GM12874 (cell line): Measurements from ENCODE around the gene PTPRS.

Experiments used
- TF ChIP-seq, protein P1 (sequence below): IDR thresholded peaks from 2 replicates; pipeline ENCODE4 v1.5.1; 2011; ENCODE audit warnings: low read depth, mild to moderate bottlenecking, control low read depth, low read length, moderate library complexity; ENCODE audit not compliant: insufficient read depth

PTPRS gene

DNA sequence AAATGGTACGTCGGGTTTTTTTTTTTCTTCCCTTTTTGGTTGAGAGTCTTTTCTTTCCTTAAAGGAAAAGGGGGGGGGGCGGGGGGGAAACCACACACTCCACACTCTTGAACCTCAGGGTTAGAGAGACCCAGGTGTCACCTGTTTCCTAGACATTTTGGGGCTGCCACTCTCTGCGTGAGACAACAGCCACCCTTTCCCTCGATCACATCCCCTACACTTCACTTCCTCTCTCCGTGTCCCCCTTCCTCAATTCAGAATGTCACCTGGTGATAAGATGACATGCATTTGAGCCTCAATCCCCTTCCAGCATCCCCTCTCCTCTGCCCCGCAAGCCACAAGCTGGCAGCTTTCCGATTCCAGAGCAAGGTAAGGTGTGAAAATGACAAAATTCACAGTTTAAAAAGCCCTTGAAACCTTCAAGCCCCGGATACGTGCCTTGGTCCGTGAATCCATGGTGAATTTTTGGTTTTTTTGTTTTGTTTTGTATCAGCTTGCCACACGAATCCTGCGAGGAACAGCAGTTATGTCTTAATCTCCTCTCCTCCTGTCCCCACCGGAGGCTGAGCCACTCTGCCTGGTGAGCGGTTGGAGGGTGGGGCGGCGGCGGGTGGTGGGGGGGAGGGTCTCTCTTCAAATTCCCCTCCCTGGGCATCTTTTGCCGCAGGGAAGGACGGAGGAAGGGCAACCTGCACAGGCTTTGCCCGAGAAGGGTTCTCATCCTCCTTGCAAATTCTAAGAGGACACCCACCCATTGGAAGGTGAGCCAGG lies 4.2 kb downstream of the PTPRS start:
- TF ChIP-seq, protein P1, sequence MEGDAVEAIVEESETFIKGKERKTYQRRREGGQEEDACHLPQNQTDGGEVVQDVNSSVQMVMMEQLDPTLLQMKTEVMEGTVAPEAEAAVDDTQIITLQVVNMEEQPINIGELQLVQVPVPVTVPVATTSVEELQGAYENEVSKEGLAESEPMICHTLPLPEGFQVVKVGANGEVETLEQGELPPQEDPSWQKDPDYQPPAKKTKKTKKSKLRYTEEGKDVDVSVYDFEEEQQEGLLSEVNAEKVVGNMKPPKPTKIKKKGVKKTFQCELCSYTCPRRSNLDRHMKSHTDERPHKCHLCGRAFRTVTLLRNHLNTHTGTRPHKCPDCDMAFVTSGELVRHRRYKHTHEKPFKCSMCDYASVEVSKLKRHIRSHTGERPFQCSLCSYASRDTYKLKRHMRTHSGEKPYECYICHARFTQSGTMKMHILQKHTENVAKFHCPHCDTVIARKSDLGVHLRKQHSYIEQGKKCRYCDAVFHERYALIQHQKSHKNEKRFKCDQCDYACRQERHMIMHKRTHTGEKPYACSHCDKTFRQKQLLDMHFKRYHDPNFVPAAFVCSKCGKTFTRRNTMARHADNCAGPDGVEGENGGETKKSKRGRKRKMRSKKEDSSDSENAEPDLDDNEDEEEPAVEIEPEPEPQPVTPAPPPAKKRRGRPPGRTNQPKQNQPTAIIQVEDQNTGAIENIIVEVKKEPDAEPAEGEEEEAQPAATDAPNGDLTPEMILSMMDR, result no peak

DNA sequence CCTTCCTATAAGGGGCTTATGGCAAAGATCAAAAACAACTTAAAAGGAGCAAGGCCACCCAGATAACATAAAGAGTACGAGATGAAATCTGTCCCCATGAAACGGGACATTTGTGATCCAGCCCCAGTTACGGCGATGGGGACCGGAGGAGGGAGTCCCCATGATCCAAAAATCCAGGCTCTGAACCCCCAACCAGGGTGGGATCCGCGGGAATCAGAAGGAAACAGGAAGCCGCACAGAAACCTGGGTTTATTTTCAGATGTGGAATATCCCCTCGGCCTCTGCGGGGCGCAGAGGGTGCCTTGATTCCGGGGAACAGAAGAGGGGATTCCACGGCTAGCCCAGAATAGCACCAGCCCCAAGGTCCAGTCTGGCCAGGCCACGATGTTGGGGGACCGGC lies 5.0 kb downstream of the PTPRS start:
- TF ChIP-seq, protein P1, result no peak

DNA sequence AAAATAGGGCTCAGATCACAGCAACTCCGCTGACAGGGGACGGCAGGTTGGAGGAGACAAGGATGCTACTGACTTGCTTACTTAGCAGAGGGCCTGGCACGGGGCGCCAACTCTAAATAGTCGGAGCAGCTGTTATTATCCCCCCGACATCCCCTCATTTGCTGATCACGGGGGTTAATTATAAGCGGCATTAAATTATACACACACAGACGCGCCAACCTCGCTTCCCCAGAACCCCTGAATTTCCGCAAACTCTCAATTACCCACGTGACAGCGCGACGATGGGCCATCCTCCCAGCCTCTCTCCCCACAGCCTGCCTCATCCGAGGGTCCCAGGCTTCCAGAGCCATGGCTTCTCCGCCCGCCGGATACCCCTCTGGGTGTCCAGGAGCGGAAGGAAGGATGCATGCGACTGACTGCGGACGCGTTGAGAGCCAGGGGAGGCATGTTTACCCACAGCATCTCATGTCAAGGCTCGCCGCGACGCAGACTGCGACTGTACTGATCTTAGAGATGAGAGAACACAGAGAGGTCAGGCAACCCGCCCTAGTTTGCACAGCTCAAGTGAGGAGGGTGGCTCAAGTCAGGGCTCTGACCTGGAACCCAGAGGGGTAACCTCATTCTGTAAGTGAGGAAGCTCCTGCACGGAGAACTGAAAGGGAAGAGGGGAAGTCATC lies 5.7 kb downstream of the PTPRS start:
- TF ChIP-seq, protein P1, result no peak

DNA sequence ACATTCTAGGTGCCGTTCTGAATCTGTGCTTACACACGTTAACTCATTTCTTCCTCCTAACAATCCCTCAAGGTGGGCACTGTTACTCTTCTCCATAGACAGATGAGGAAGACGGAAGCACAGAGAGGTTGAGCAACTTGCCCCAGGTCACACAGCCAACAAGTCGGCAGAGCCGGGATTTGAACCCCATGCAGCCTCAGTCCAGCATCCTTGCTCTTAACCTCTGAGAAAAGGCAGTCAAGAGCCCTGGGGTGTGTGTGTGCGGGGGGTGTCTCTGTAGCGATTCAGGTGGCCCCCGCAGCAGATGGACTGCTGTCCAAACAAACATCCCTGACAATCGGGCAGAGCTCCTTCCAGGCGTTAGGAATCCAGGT lies 6.3 kb downstream of the PTPRS start:
- TF ChIP-seq, protein P1, result no peak

DNA sequence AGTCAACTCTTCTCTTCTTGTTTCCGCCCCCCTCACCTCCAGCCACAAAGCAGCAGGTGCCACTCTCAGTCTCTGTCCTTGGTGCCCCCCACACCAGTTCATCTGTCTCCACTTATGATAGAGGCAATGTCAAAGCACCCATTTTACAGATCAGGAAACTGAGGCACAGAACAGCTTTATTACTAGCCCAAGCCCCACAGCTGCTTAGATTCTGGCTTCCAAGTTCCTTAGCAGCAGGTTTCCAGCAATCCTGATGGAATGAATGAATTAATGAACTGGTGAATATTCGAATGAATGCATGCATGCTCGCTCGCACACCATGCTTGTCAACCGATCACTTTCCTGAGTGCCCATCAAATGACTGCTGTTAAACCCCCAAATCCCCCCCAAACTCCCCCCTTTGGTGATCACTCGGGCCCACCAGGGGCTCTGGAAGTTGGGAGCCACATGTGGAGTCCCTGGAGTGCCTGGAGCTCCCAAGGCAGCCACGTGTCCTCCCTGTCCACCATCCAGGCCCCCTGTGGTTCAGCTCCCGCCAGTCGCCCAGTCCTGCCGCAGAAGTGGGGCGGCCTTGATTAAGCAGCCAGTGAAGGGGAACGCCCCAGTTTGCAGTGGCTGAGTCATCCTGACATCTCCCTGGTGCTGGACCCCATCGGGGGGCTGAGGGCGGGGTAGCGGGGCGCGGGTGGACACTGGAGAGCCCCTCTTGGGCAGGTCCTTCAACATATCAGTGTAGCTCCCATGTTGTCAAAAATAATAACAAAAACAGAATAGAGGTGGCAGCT lies 6.8 kb downstream of the PTPRS start:
- TF ChIP-seq, protein P1, result no peak

DNA sequence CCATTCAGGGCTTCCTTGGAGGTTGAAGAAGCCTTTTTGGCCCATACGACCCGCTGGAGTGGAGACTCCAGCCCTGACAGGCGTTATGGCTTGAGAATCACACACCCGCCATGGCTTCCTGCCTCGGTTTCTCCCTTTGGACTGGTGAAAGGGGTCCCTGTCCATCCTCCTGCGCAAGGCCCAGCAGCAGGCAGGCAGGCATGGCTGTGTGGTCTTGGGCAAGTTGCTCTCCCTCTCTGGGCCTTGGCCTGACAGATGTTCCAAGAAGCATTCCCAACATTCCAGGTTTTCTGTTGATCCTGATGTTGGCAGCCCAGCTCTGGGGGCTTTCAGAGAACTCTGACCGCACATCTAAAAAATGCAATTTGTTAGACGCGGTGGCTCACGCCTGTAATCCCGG lies 8.1 kb downstream of the PTPRS start:
- TF ChIP-seq, protein P1, result no peak

DNA sequence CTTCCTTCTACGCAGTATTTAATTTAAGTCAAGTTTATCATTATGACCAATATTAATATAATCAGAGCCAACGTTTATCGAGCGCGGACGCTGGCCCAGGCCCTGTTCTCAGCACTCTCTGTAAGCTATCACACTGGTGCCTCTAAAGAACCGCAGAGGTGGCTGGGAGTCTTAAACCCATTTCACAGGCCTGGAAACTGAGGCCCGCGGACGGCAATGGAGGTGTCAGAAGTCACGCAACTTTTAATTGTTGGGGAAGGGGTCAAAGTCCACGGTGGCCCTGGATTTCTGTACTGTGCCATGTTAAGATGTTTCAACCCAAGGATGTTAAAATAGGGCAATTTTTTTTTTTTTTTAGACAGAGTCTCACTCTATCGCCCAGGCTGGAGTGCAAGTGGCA lies 8.8 kb downstream of the PTPRS start:
- TF ChIP-seq, protein P1, result no peak
